IMR-90 (cell line): ENCODE results near the gene ACOXL. TPM values are rescaled to one million over a fixed set of nuclear protein-coding genes. Genes with fewer than 3 reads are reported as not detected.

Source experiments
- ATAC-seq: fragments of 200-7000 bp; cut with Tn5 transposase; 2 replicates; pipeline ENCODE4 v1.9.1; 2020; ENCODE audit warnings: low read depth, mild to moderate bottlenecking, moderate library complexity
- BruUV-seq: library from RNA; stranded (reverse); fragments of 400-500 nt; replicated peaks from 2 replicates; lab custom pipeline; 2021; lab: Mats Ljungman, UMichigan
- CTCF ChIA-PET: fragments of 300-600 bp; formaldehyde crosslinking; extraction: SDS; loops from one replicate; lab custom pipeline; 2021; ENCODE audit warnings: antibody characterized with exemption; lab: Yijun Ruan, JAX
- POLR2A ChIA-PET: fragments of 300-600 bp; sonication (Branson Sonifier 250); formaldehyde crosslinking; loops from one replicate; lab custom pipeline; 2022; ENCODE audit warnings: antibody characterized with exemption; ENCODE audit not compliant: unreplicated experiment; lab: Charles Lee
- DNase-seq: peaks from one replicate; pipeline ENCODE4 v3.0.0; 2013
- H2AFZ ChIP-seq: replicated peaks from 2 replicates; pipeline ENCODE3; 2013; ENCODE audit warnings: low read length, mild to moderate bottlenecking; ENCODE audit not compliant: poor library complexity
- H2AK5ac ChIP-seq: 2 replicates; pipeline ENCODE4 v1.6.1; 2013; ENCODE audit warnings: low read depth, low read length, inconsistent platforms
- H2AK9ac ChIP-seq: replicated peaks from 2 replicates; pipeline ENCODE3; 2013; ENCODE audit warnings: mild to moderate bottlenecking, low read depth, low read length, moderate library complexity; ENCODE audit not compliant: poor library complexity
- H2BK120ac ChIP-seq: 2 replicates; pipeline ENCODE4 v1.6.1; 2013; ENCODE audit warnings: low read depth, low read length, inconsistent platforms
- H2BK15ac ChIP-seq: 3 replicates; pipeline ENCODE4 v1.6.1; 2013; ENCODE audit warnings: low read depth, low read length, inconsistent platforms
- H2BK20ac ChIP-seq: 2 replicates; pipeline ENCODE4 v1.6.1; 2013; ENCODE audit warnings: low read depth, mild to moderate bottlenecking, inconsistent platforms, low read length, moderate library complexity
- H2BK5ac ChIP-seq: 2 replicates; pipeline ENCODE4 v1.6.1; 2013; ENCODE audit warnings: mild to moderate bottlenecking, low read depth, low read length, inconsistent platforms; ENCODE audit not compliant: poor library complexity, severe bottlenecking
- H3K14ac ChIP-seq: replicated peaks from 2 replicates; pipeline ENCODE4 v1.6.1; 2013; ENCODE audit warnings: low read depth, low read length, inconsistent platforms
- H3K18ac ChIP-seq: 2 replicates; pipeline ENCODE4 v1.6.1; 2013; ENCODE audit warnings: low read depth, low read length, control low read depth
- H3K23ac ChIP-seq: 2 replicates; pipeline ENCODE4 v1.6.1; 2013; ENCODE audit warnings: low read depth, low read length, inconsistent platforms
- H3K27ac ChIP-seq: 2 replicates; pipeline ENCODE4 v1.5.1; 2013; ENCODE audit warnings: mild to moderate bottlenecking, control low read depth, low read length; ENCODE audit not compliant: insufficient read depth
- H3K27me3 ChIP-seq: 2 replicates; pipeline ENCODE4 v1.6.1; 2013; ENCODE audit warnings: low read length; ENCODE audit not compliant: control insufficient read depth, insufficient read depth
- H3K36me3 ChIP-seq: 2 replicates; pipeline ENCODE4 v1.6.1; 2013; ENCODE audit warnings: low read length, mixed read lengths; ENCODE audit not compliant: control insufficient read depth, insufficient read depth
- H3K4ac ChIP-seq: 2 replicates; pipeline ENCODE4 v1.6.1; 2013; ENCODE audit warnings: low read depth, low read length, inconsistent platforms
- H3K4me1 ChIP-seq: 2 replicates; pipeline ENCODE4 v1.6.1; 2013; ENCODE audit warnings: low read length, mixed read lengths; ENCODE audit not compliant: control insufficient read depth, insufficient read depth
- H3K4me2 ChIP-seq: 2 replicates; pipeline ENCODE4 v1.6.1; 2013; ENCODE audit warnings: low read depth, mild to moderate bottlenecking, control low read depth, low read length, moderate library complexity
- H3K4me3 ChIP-seq: 2 replicates; pipeline ENCODE4 v1.5.1; 2013; ENCODE audit warnings: low read depth, mild to moderate bottlenecking, control low read depth, low read length, moderate library complexity; ENCODE audit not compliant: insufficient read depth
- H3K56ac ChIP-seq: 2 replicates; pipeline ENCODE4 v1.6.1; 2013; ENCODE audit warnings: low read length, inconsistent platforms; ENCODE audit not compliant: insufficient read depth; ENCODE audit errors: extremely low read depth
- H3K79me1 ChIP-seq, 2 experiments: 2 replicates each; pipeline ENCODE4 v1.6.1; 2013; ENCODE audit warnings: low read length in 2 of 2, inconsistent platforms in 1 of 2, low read depth in 1 of 2
- H3K9ac ChIP-seq: 2 replicates; pipeline ENCODE4 v1.6.1; 2013; ENCODE audit warnings: low read depth, low read length, control low read depth
- H3K9me1 ChIP-seq: 2 replicates; pipeline ENCODE4 v1.6.1; 2013; ENCODE audit warnings: low read length, inconsistent platforms; ENCODE audit not compliant: insufficient read depth
- H3K9me3 ChIP-seq: 2 replicates; pipeline ENCODE4 v1.6.1; 2013; ENCODE audit warnings: low read length; ENCODE audit not compliant: control insufficient read depth, insufficient read depth
- H4K20me1 ChIP-seq: 2 replicates; pipeline ENCODE4 v1.6.1; 2013; ENCODE audit warnings: low read length, inconsistent platforms; ENCODE audit not compliant: insufficient read depth
- H4K5ac ChIP-seq: 2 replicates; pipeline ENCODE4 v1.6.1; 2013; ENCODE audit warnings: mild to moderate bottlenecking, low read depth, low read length, control low read depth
- H4K8ac ChIP-seq, 2 experiments: 2 replicates each; pipeline ENCODE4 v1.6.1; 2013; ENCODE audit warnings: low read depth in 2 of 2, low read length in 2 of 2, control low read depth in 1 of 2, inconsistent platforms in 1 of 2
- H4K91ac ChIP-seq: 2 replicates; pipeline ENCODE4 v1.6.1; 2013; ENCODE audit warnings: low read depth, low read length, inconsistent platforms; ENCODE audit not compliant: insufficient read depth
- BHLHE40 ChIP-seq: fragments of 150-350 bp; IDR thresholded peaks from 2 replicates; pipeline ENCODE4 v1.6.1; 2016; ENCODE audit warnings: mild to moderate bottlenecking, low read depth, low read length
- CEBPB ChIP-seq: IDR thresholded peaks from 2 replicates; pipeline ENCODE4 v1.6.1; 2012; ENCODE audit warnings: low read depth, low read length, improper control_type of control experiment
- CHD1 ChIP-seq: IDR thresholded peaks from 2 replicates; pipeline ENCODE4 v1.6.1; 2012; ENCODE audit warnings: low read depth, low read length, improper control_type of control experiment
- CTCF ChIP-seq: conservative IDR thresholded peaks from 2 replicates; pipeline ENCODE4 v1.5.1; 2012; ENCODE audit warnings: mild to moderate bottlenecking, low read depth, low read length, improper control_type of control experiment
- ELK1 ChIP-seq: fragments of 150-350 bp; IDR thresholded peaks from 2 replicates; pipeline ENCODE4 v1.6.1; 2016; ENCODE audit warnings: low read depth, mild to moderate bottlenecking, low read length, moderate library complexity, borderline replicate concordance
- FOS ChIP-seq: fragments of 150-350 bp; IDR thresholded peaks from 2 replicates; pipeline ENCODE4 v1.6.1; 2016; ENCODE audit warnings: low read depth, low read length
- MAFK ChIP-seq: IDR thresholded peaks from 2 replicates; pipeline ENCODE4 v1.6.1; 2012; ENCODE audit warnings: low read depth, low read length, improper control_type of control experiment
- MAZ ChIP-seq: IDR thresholded peaks from 2 replicates; pipeline ENCODE4 v1.6.1; 2012; ENCODE audit warnings: low read depth, mild to moderate bottlenecking, low read length, improper control_type of control experiment, moderate library complexity, borderline replicate concordance
- MXI1 ChIP-seq: IDR thresholded peaks from 2 replicates; pipeline ENCODE4 v1.6.1; 2012; ENCODE audit warnings: low read depth, mild to moderate bottlenecking, low read length, moderate library complexity, borderline replicate concordance
- NFE2L2 ChIP-seq: fragments of 150-350 bp; IDR thresholded peaks from 2 replicates; pipeline ENCODE4 v1.6.1; 2016; ENCODE audit warnings: low read depth, mild to moderate bottlenecking, low read length
- POLR2A ChIP-seq: IDR thresholded peaks from 2 replicates; pipeline ENCODE4 v1.6.1; 2012; ENCODE audit warnings: mild to moderate bottlenecking, low read depth, low read length
- RAD21 ChIP-seq: IDR thresholded peaks from 2 replicates; pipeline ENCODE4 v1.6.1; 2012; ENCODE audit warnings: low read length, improper control_type of control experiment
- RCOR1 ChIP-seq: IDR thresholded peaks from 2 replicates; pipeline ENCODE4 v1.6.1; 2012; ENCODE audit warnings: mild to moderate bottlenecking, low read length, improper control_type of control experiment; ENCODE audit not compliant: insufficient replicate concordance
- RFX5 ChIP-seq: IDR thresholded peaks from 2 replicates; pipeline ENCODE4 v1.8.0; 2012; ENCODE audit warnings: low read depth, mild to moderate bottlenecking, low read length, moderate library complexity
- SMC3 ChIP-seq: fragments of 150-350 bp; IDR thresholded peaks from 2 replicates; pipeline ENCODE4 v1.6.1; 2016; ENCODE audit warnings: low read depth, mild to moderate bottlenecking, antibody characterized with exemption, low read length, moderate library complexity
- WGBS, 2 experiments: methylation state at CpG; one replicate each; pipeline versions ENCODE4 v1.1.5 to v1.1.7; 2013; ENCODE audit warnings: missing lambda C conversion rate in 2 of 2; ENCODE audit not compliant: insufficient read length in 1 of 2; ENCODE audit errors: extremely low coverage in 2 of 2; 5-methylcytosine and 5-hydroxymethylcytosine counted together
- dilution Hi-C: fragments of 300-500 bp; cut with HindIII; formaldehyde crosslinking; loops from one replicate; pipeline ENCODE4 v1.14.3; 2018; ENCODE audit warnings: low sequenced_read_pairs; ENCODE audit not compliant: unreplicated experiment
- in situ Hi-C: fragments of 300-500 bp; cut with MboI; formaldehyde crosslinking; loops from 3 replicates; pipeline ENCODE4 v1.14.3; 2019; ENCODE audit warnings: low sequenced_read_pairs, inconsistent platforms, mixed read lengths
- intact Hi-C: fragments of 100-400 bp; cut with micrococcal nuclease; formaldehyde crosslinking; loops from 2 replicates; pipeline ENCODE4 v1.10.0; 2022
- polyA plus RNA-seq, 3 experiments: library from polyadenylated mRNA; depleted of rRNA; stranded (reverse); fragments of >200 nt; gene quantifications; 2 replicates each; pipeline ENCODE4 v1.2.3, GENCODE V29; 2012; ENCODE audit warnings: low replicate concordance in 1 of 3
- total RNA-seq: library from RNA; depleted of rRNA; stranded (reverse); fragments of >200 nt; gene quantifications from 2 replicates; pipeline ENCODE4 v1.2.3, GENCODE V29; 2012
- TF ChIP-seq, protein P1 (sequence below): fragments of 150-350 bp; IDR thresholded peaks from 2 replicates; pipeline ENCODE4 v1.6.1; 2017; ENCODE audit warnings: mild to moderate bottlenecking, antibody characterized with exemption, low read length, low read depth

ACOXL gene
- total and polyA plus RNA-seq, 2 of the 4 experiments (the other 2 are of a cell fraction) = not detected

DNA sequence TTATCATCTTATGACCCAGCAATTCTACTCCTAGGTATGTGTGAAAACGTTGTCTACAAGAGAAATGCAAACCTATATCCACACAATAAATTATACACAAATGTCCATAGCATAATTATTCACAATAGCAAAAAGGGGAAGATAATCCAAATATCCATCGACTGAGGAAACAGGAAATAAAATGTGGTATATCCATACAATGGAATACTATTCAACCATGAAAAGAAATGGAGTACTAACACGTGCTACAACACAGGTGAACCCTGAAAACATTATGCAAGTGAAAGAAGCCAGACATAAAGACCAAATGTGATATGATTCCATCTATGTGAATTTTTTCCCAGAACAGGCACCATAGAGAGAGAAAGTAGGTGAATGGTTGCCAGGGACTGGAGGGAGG lies 72.1 kb downstream of the ACOXL start:
- Histone ChIP-seq H3K4ac (no peak overlapping the region), H3K56ac (no peak overlapping the region), H2BK5ac (no peak overlapping the region), H3K36me3 (no peaks in the 10 kb centered on the region), H3K9ac (no peak overlapping the region), H4K5ac (no peak overlapping the region), H4K91ac (no peak overlapping the region), H2AFZ (no peak overlapping the region), H4K20me1 (no peaks in the 10 kb centered on the region), H3K4me1 (no peaks in the 10 kb centered on the region), H4K8ac (no peak overlapping the region), H2BK120ac (no peak overlapping the region), H3K9me3 (peaks cover 2% of the 10 kb centered on the region; the same call in 1 of the 2 replicates), H2BK15ac (no peak overlapping the region), H3K9me1 (no peaks in the 10 kb centered on the region), H3K23ac (no peak overlapping the region), H3K4me3 (no peak overlapping the region), H2AK5ac (no peak overlapping the region), H3K27ac (no peak overlapping the region), H3K79me1 (no peaks in the 10 kb centered on the region), H2BK20ac (no peak overlapping the region), H3K4me2 (no peak overlapping the region), H3K27me3 (peaks cover 42% of the 10 kb centered on the region), H3K14ac (no peak overlapping the region), H3K18ac (no peak overlapping the region), H2AK9ac (no peak overlapping the region)
- dilution Hi-C loops (no loop called here), in situ Hi-C loops (loop anchor here (25.0 kb wide), 1 partner anchor 908 kb away; no protein-coding TSS in a partner anchor), intact Hi-C loops (no loop called here)
- BruUV-seq = no TSS peak
- DNase-seq = no peak
- ChIA-PET POLR2A (no interaction called here), CTCF (no interaction called here)
- WGBS, 2 experiments = no CpG with 5 or more reads among the region's 3 CpGs
- ATAC-seq = no peak
- TF ChIP-seq RFX5 = no peak
- no peak for TF ChIP-seq MXI1
- no peak for TF ChIP-seq RCOR1
- TF ChIP-seq ELK1 = no peak
- TF ChIP-seq MAZ = no peak
- TF ChIP-seq, protein P1, sequence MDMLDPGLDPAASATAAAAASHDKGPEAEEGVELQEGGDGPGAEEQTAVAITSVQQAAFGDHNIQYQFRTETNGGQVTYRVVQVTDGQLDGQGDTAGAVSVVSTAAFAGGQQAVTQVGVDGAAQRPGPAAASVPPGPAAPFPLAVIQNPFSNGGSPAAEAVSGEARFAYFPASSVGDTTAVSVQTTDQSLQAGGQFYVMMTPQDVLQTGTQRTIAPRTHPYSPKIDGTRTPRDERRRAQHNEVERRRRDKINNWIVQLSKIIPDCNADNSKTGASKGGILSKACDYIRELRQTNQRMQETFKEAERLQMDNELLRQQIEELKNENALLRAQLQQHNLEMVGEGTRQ = no peak
- no peak for TF ChIP-seq CEBPB
- TF ChIP-seq CHD1 = no peak
- TF ChIP-seq RAD21 = no peak
- TF ChIP-seq FOS = no peak
- no peak for TF ChIP-seq MAFK
- no peak for TF ChIP-seq BHLHE40
- no peak for TF ChIP-seq POLR2A
- TF ChIP-seq CTCF = no peak
- no peak for TF ChIP-seq SMC3
- no peak for TF ChIP-seq NFE2L2
